Activated naive CD4-positive, alpha-beta T cell treated with anti-CD3 and anti-CD28 coated beads, Interleukin-2, amount 10 ng/mL, durations not matched to agents 7 days and 5 days (primary cell): ENCODE measurements around the gene TXNDC2.

ENCODE experiments used
- CTCF ChIA-PET: fragments of 350-600 bp; sonication (Branson Sonifier 250); formaldehyde crosslinking; loops from one replicate; lab custom pipeline; 2021; ENCODE audit warnings: antibody characterized with exemption; lab: Charles Lee
- DNase-seq: peaks from one replicate; pipeline ENCODE4 v3.0.0-alpha.2; 2020
- H3K27ac Mint-ChIP-seq: one replicate; pipeline ENCODE4 v1.8.0; 2021; ENCODE audit warnings: mild to moderate bottlenecking, moderate library complexity, mixed read lengths
- H3K27me3 Mint-ChIP-seq: one replicate; pipeline ENCODE4 v1.8.0; 2021; ENCODE audit warnings: mild to moderate bottlenecking, mixed read lengths
- H3K36me3 Mint-ChIP-seq: one replicate; pipeline ENCODE4 v1.8.0; 2021; ENCODE audit warnings: mixed read lengths
- H3K4me1 Mint-ChIP-seq: one replicate; pipeline ENCODE4 v1.8.0; 2021; ENCODE audit warnings: mixed read lengths
- H3K4me3 Mint-ChIP-seq: one replicate; pipeline ENCODE4 v1.8.0; 2021; ENCODE audit warnings: mild to moderate bottlenecking, moderate library complexity, mixed read lengths
- H3K9me3 Mint-ChIP-seq: one replicate; pipeline ENCODE4 v1.8.0; 2021; ENCODE audit warnings: mixed read lengths

Gene TXNDC2

GRCh38 chr18:9931678-9932077 is 45.9 kb downstream of the TXNDC2 start:
- Mint-ChIP-seq H3K4me3 (no peak overlapping the region), H3K27me3 (no peaks in the 10 kb centered on the region), H3K36me3 (peaks cover 23% of the 10 kb centered on the region), H3K27ac (no peak overlapping the region), H3K4me1 (peaks cover 12% of the 10 kb centered on the region), H3K9me3 (no peaks in the 10 kb centered on the region)
- no peak for DNase-seq
- CTCF ChIA-PET: no interaction called here

GRCh38 chr18:9933865-9934264 is 48.1 kb downstream of the TXNDC2 start:
- H3K4me1 Mint-ChIP-seq: peaks cover 2% of the 10 kb centered on the region
- CTCF ChIA-PET: no interaction called here
- H3K27me3 Mint-ChIP-seq: no peaks in the 10 kb centered on the region
- no peak for DNase-seq
- H3K9me3 Mint-ChIP-seq: no peaks in the 10 kb centered on the region
- H3K27ac Mint-ChIP-seq: no peak overlapping the region
- no peak overlapping the region for H3K4me3 Mint-ChIP-seq
- peaks cover 37% of the 10 kb centered on the region for H3K36me3 Mint-ChIP-seq

GRCh38 chr18:9934274-9934673 is 48.5 kb downstream of the TXNDC2 start:
- no peaks in the 10 kb centered on the region for H3K4me1 Mint-ChIP-seq
- H3K27me3 Mint-ChIP-seq: no peaks in the 10 kb centered on the region
- CTCF ChIA-PET: no interaction called here
- DNase-seq: no peak
- H3K27ac Mint-ChIP-seq: no peak overlapping the region
- no peak overlapping the region for H3K4me3 Mint-ChIP-seq
- peaks cover 37% of the 10 kb centered on the region for H3K36me3 Mint-ChIP-seq
- no peaks in the 10 kb centered on the region for H3K9me3 Mint-ChIP-seq
